VCaP (cell line): Measurements from ENCODE around the gene CLDN18.

ENCODE experiments used
- H3K27ac ChIP-seq: fragments of 450-650 bp; 2 replicates; pipeline ENCODE4 v1.5.1; 2017
- TF ChIP-seq, protein P1 (sequence below): fragments of 450-650 bp; conservative IDR thresholded peaks from 2 replicates; pipeline ENCODE4 v1.5.1; 2017; ENCODE audit warnings: mild to moderate bottlenecking, moderate library complexity

The CLDN18 gene

DNA sequence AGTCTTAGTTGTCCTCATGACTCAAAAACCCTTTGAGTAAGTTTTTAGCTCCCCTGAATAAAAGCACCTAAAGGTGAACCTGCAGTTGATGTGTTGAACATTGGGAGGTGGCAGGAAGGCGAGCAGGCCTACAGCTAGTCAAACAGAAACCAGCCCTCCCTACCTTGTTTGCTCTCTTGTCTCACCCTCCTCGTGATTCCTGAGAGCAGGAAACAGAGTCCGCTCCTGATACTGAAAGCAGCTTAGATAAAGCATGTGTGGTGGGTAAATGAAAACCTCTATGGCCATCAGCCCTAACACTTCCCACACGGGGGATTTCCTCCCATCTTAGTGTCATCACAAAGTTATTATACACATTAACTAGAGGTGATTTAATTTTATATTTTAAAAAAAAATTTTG is 21.8 kb upstream of the CLDN18 start:
- H3K27ac ChIP-seq = no peak overlapping the region

DNA sequence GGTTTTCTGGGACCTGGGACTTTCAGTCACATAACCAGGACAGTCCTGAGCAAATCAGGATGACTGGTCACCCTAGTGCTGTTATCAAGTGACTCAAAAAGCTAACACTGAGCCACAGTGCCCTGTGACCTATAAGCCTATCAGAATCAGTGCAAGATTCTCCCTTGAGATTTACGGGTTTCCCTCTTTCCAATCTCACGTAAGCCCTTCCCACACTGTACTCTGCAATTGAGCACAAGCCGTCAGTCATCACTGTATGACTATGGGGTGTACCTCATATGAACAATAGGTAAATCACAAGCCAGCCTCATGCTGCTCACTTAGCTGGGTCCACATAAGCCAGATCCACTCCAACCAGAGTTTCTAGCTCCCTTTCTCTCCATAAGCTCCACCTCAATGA is 21.0 kb upstream of the CLDN18 start:
- no peak overlapping the region for H3K27ac ChIP-seq

More for the DNA sequence above, 21.8 kb upstream of the CLDN18 start:
- TF ChIP-seq, protein P1, sequence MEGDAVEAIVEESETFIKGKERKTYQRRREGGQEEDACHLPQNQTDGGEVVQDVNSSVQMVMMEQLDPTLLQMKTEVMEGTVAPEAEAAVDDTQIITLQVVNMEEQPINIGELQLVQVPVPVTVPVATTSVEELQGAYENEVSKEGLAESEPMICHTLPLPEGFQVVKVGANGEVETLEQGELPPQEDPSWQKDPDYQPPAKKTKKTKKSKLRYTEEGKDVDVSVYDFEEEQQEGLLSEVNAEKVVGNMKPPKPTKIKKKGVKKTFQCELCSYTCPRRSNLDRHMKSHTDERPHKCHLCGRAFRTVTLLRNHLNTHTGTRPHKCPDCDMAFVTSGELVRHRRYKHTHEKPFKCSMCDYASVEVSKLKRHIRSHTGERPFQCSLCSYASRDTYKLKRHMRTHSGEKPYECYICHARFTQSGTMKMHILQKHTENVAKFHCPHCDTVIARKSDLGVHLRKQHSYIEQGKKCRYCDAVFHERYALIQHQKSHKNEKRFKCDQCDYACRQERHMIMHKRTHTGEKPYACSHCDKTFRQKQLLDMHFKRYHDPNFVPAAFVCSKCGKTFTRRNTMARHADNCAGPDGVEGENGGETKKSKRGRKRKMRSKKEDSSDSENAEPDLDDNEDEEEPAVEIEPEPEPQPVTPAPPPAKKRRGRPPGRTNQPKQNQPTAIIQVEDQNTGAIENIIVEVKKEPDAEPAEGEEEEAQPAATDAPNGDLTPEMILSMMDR = no peak

DNA sequence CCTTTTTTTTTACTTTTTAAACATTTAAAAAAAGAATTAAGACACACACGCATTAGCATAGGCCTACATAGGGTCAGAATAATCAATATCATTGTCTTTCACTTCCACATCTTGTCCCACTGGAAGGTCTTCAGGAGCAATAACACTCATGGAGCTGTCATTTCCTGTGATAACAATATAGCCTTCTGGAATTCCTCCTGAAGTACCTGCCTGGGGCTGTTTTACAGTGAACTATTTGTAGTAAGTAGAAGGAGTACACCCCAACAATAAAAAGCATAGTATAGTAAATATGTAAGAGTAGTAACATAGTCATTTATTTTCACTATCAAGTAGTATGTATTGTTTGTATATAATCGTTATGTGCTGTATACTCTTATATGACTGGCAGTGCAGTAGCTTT is 19.5 kb upstream of the CLDN18 start:
- H3K27ac ChIP-seq = no peak overlapping the region
- TF ChIP-seq, protein P1 = no peak

More for the DNA sequence above, 21.0 kb upstream of the CLDN18 start:
- TF ChIP-seq, protein P1 = no peak

DNA sequence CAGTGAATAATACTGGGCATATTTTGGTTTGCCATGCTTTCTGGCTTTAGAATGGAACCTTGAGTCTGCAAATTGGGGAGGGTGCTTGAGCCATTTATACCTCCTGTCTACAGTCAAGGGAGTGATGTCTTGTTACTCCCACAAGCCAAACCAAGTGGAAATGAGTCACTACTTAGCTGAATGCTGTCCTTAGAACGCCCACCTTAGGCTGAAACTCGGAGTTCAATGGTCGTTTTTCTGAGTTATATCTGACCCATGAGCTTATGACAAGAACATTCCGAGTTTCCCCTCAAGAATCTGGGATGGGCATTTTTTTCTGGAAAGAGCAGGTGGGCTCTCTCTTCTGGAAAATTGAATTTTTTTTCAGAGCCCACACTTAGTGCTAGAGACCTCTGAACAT is 17.4 kb upstream of the CLDN18 start:
- TF ChIP-seq, protein P1 = no peak
- H3K27ac ChIP-seq = no peak overlapping the region

DNA sequence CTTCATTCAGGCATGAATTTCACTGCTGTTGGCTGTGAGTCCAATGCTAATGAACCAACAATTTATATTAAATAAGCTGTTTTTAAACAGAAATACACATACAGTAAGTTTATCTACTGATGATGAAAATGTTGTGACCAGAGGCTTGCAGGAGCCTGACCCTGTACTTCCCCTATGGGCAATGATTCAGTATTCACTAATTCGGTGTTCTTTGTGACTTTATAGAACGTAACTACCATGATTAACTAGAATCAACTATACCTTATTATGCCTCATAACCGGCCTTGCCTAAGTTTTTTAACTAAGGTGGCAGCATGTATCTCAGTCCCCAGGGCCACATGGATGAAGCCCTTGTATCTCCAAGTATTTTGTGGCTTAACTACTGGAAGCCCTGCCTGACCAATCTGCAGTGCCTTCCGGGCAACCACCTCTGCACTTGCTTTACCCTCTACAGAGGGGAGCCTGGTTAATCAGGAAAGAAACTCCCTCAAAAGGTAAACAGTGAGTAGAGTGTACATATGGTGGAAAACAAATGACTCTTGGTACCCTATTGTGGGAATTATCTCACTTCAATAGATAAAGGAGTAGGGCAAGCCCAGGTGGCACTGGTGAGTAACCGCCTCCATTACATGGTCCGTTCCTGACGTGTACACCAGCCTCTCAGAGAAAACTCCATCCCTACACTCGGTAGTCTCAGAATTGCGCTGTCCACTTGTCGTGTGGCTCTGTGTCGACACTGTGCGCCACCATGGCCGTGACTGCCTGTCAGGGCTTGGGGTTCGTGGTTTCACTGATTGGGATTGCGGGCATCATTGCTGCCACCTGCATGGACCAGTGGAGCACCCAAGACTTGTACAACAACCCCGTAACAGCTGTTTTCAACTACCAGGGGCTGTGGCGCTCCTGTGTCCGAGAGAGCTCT is 11.6 kb upstream of the CLDN18 start:
- H3K27ac ChIP-seq = no peak overlapping the region
- TF ChIP-seq, protein P1 = no peak

DNA sequence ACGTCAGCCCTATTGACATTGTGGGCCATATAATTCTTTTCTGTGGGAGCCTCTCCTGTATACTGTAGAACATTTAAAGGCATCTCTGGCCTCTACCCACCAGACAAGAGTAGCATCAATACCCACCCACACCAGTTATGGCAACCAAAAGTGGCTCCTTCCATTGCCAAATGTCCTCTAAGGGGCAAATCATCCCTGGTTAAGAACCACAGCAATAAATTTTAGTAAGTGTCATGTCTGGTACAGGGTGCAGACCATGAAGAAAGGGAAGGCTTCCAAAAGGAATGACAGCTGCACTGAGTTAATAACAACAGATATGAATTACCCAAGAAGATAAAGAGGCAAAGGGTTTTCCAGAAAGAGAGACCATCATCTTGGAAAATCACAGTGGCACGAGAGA is 6.9 kb upstream of the CLDN18 start:
- TF ChIP-seq, protein P1 = no peak
- H3K27ac ChIP-seq = no peak overlapping the region

DNA sequence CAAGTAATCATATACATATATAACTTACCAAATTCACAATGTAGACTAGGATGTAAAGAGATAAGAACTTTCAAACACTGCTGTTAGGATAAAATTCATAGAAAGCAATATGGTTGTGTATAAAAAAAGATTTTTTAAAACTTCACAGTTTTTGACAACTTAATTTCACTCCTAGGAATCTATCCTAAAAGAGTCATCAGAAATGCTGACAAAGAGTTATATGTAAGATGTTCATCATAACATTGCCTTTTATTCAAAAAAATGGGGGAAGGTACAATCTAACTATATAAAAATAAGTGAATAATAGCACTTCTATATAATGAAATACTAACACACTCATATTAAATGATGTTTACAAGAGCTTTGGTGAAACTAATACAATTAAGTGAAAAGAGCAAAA is 4.3 kb upstream of the CLDN18 start:
- H3K27ac ChIP-seq = no peak overlapping the region
- TF ChIP-seq, protein P1 = no peak
